ENCODE results near the gene PCCA.

PCCA gene

GRCh38 chr13:100197116-100197515 lies 108.2 kb downstream of the PCCA start:
- no peak for TF ChIP-seq CTCF (IDR thresholded peaks at IDR 0.05)
- no peak overlapping the region for H3K4me3 ChIP-seq
- no peak overlapping the region for H3K27ac ChIP-seq
- DNase-seq (ENCODE audit: low spot score), result no peak

- no peak overlapping the region for H3K27ac ChIP-seq
- H3K4me3 ChIP-seq, result no peak overlapping the region
- no peak for TF ChIP-seq CTCF (IDR thresholded peaks at IDR 0.05)
- no peak for DNase-seq (ENCODE audit: low spot score)
Measured at GRCh38 chr13:100197591-100198365, 108.9 kb downstream of the PCCA start.

GRCh38 chr13:100203696-100204367 lies 114.9 kb downstream of the PCCA start:
- TF ChIP-seq CTCF (IDR thresholded peaks at IDR 0.05), result no peak
- Histone ChIP-seq H3K4me3 (no peak overlapping the region), H3K27ac (no peak overlapping the region)
- no peak for DNase-seq (ENCODE audit: low spot score)

GRCh38 chr13:100208002-100208401 lies 119.1 kb downstream of the PCCA start:
- no peak overlapping the region for H3K27ac ChIP-seq
- no peak overlapping the region for H3K4me3 ChIP-seq
- no peak for TF ChIP-seq CTCF (IDR thresholded peaks at IDR 0.05)
- no peak for DNase-seq (ENCODE audit: low spot score)

- no peak for DNase-seq (ENCODE audit: low spot score)
- TF ChIP-seq CTCF (IDR thresholded peaks at IDR 0.05), result no peak
- H3K27ac ChIP-seq, result no peak overlapping the region
- H3K4me3 ChIP-seq, result no peak overlapping the region
Measured at GRCh38 chr13:100208626-100209025, 119.7 kb downstream of the PCCA start.

- no peak overlapping the region for H3K4me3 ChIP-seq
- no peak for DNase-seq (ENCODE audit: low spot score)
- no peak overlapping the region for H3K27ac ChIP-seq
- no peak for TF ChIP-seq CTCF (IDR thresholded peaks at IDR 0.05)
Measured at GRCh38 chr13:100209857-100210825, 121.2 kb downstream of the PCCA start.

All from coronary artery (tissue), 2 donors.